ENCODE data around the gene KLF6. TPM values are rescaled to one million over a fixed set of nuclear protein-coding genes. Genes with fewer than 3 reads are reported as not detected.

The KLF6 gene
- polyA plus RNA-seq, 1 of the 3 experiments (the other 2 are of a cell fraction), result 148 TPM

- peak overlapping the region; percentile 79 for H2AFZ ChIP-seq (ENCODE audit: low read depth)
- POLR2A ChIA-PET, result no interaction called here
- no peak for TF ChIP-seq PBX3 (IDR thresholded peaks at IDR 0.05)
- TF ChIP-seq RXRA (IDR thresholded peaks at IDR 0.05; ENCODE audit: borderline replicate concordance, low read depth), result no peak
- no peak for TF ChIP-seq NRF1 (IDR thresholded peaks at IDR 0.05; ENCODE audit: low read depth, low read length)
- TF ChIP-seq TAF1 (IDR thresholded peaks at IDR 0.05; ENCODE audit: borderline replicate concordance, low read depth, low read length), result no peak
- TF ChIP-seq MXI1 (IDR thresholded peaks at IDR 0.05; ENCODE audit: low read depth, low read length), result no peak
- no peak for TF ChIP-seq RAD21 (IDR thresholded peaks at IDR 0.05; ENCODE audit: low read length)
- no peak for TF ChIP-seq MEF2A (IDR thresholded peaks at IDR 0.05; ENCODE audit: borderline replicate concordance, low read depth)
- TF ChIP-seq IRF3 (IDR thresholded peaks at IDR 0.05; ENCODE audit: low read depth, low read length), result no peak
- no peak for TF ChIP-seq MAX (IDR thresholded peaks at IDR 0.05; ENCODE audit: low read depth)
- TF ChIP-seq FOSL2 (IDR thresholded peaks at IDR 0.05; ENCODE audit: borderline replicate concordance, low read depth), result no peak
- peak overlapping the region; percentile 23 for H3K9ac ChIP-seq
- H3K4me1 ChIP-seq (ENCODE audit: control insufficient read depth in 1 of 2, insufficient read depth in 2 of 2, low read depth in 1 of 2, low read length in 1 of 2), result peaks cover 4 to 5% of the 10 kb centered on the region in 2 experiments; a peak in 3 of 4 replicates
- H3K79me2 ChIP-seq (ENCODE audit: insufficient read depth), result no peaks in the 10 kb centered on the region
- H3K4me3 ChIP-seq (ENCODE audit: low read depth in 2 of 2, low read length in 1 of 2), result no peak overlapping the region; a peak in 1 of 4 replicates
- H4K20me1 ChIP-seq (ENCODE audit: insufficient read depth), result no peaks in the 10 kb centered on the region
- DNase-seq, result no peak
- H3K9me3 ChIP-seq, result no peaks in the 10 kb centered on the region
- H3F3A ChIP-seq (replicated peaks; ENCODE audit: insufficient read depth), result peaks cover 5% of the 10 kb centered on the region
- no peaks in the 10 kb centered on the region for H3K9me2 ChIP-seq
- H3K36me3 ChIP-seq (replicated peaks in 1 of 2; ENCODE audit: control insufficient read depth in 1 of 2, insufficient read depth in 2 of 2, low read length in 1 of 2), result no peaks in the 10 kb centered on the region
- H3K27me3 ChIP-seq (ENCODE audit: insufficient read depth), result no peaks in the 10 kb centered on the region
- CTCF ChIA-PET, result no interaction called here
- peak overlapping the region in 1 of 2 experiments; percentile 46; a peak in 2 of 4 replicates for H3K27ac ChIP-seq (ENCODE audit: low read depth in 2 of 2, low read length in 1 of 2)
- H3K4me2 ChIP-seq, result peak overlapping the region; percentile 32
- 92% methylated on average over 7 of the region's 7 CpGs for WGBS (ENCODE audit: low lambda C conversion rate)
Measured at GRCh38 chr10:3829156-3830050, 44.4 kb upstream of the KLF6 start.

GRCh38 chr10:3828404-3829155, 43.6 kb upstream of the KLF6 start:
- peaks cover 4 to 5% of the 10 kb centered on the region in 2 experiments; a peak in 3 of 4 replicates for H3K4me1 ChIP-seq (ENCODE audit: control insufficient read depth in 1 of 2, insufficient read depth in 2 of 2, low read depth in 1 of 2, low read length in 1 of 2)
- 70% methylated on average over 14 of the region's 14 CpGs for WGBS (ENCODE audit: low lambda C conversion rate)

More at GRCh38 chr10:3828404-3829155, 43.6 kb upstream of the KLF6 start:
- Histone ChIP-seq H3K79me2 (ENCODE audit: insufficient read depth) (no peaks in the 10 kb centered on the region), H3K4me2 (peak overlapping the region; percentile 32), H3K27ac (ENCODE audit: low read depth in 2 of 2, low read length in 1 of 2) (peak overlapping the region in 1 of 2 experiments; percentile 46; a peak in 2 of 4 replicates), H3K36me3 (replicated peaks in 1 of 2; ENCODE audit: control insufficient read depth in 1 of 2, insufficient read depth in 2 of 2, low read length in 1 of 2) (no peaks in the 10 kb centered on the region), H3K9ac (peak overlapping the region; percentile 23), H3K4me3 (ENCODE audit: low read depth in 2 of 2, low read length in 1 of 2) (no peak overlapping the region; a peak in 1 of 4 replicates), H3F3A (replicated peaks; ENCODE audit: insufficient read depth) (peaks cover 5% of the 10 kb centered on the region), H3K27me3 (ENCODE audit: insufficient read depth) (no peaks in the 10 kb centered on the region), H2AFZ (ENCODE audit: low read depth) (peak overlapping the region; percentile 79), H3K9me2 (no peaks in the 10 kb centered on the region), H3K9me3 (no peaks in the 10 kb centered on the region), H4K20me1 (ENCODE audit: insufficient read depth) (no peaks in the 10 kb centered on the region)
- POLR2A ChIA-PET, result no interaction called here
- CTCF ChIA-PET, result no interaction called here
- DNase-seq, result no peak
- TF ChIP-seq USF1 (IDR thresholded peaks at IDR 0.05; ENCODE audit: borderline replicate concordance, low read depth) (peak; percentile 35; the same call in 1 of the 2 replicates), TAF1 (IDR thresholded peaks at IDR 0.05; ENCODE audit: borderline replicate concordance, low read depth, low read length) (no peak), SIN3A (IDR thresholded peaks at IDR 0.05; ENCODE audit: borderline replicate concordance, low read depth, low read length) (no peak)

Measured in SK-N-SH (cell line).